Motor neuron (in vitro differentiated cells): Measurements from ENCODE around the gene LILRA6. TPM values are rescaled to one million over a fixed set of nuclear protein-coding genes. Genes with fewer than 3 reads are reported as not detected.
"Not testable (repeated sequence)": the region's sequence is repeated elsewhere in the genome, so short reads cannot be mapped to it uniquely, and the experiment has no call there.

Experiments
- ATAC-seq, 8 experiments: fragments of 200-7000 bp; cut with Tn5 transposase; replicated peaks in 6 of 8; 2 replicates each; pipeline ENCODE4 v1.8.0; 2021; ENCODE audit warnings: mild to moderate bottlenecking in 8 of 8, moderate library complexity in 8 of 8
- H3K27ac ChIP-seq, 2 donors: fragments of 250-450 bp; sonication (Bioruptor Pico); 2 replicates each; pipeline ENCODE4 v1.9.0; 2021; ENCODE audit warnings: antibody characterized with exemption in 2 of 2, mild to moderate bottlenecking in 2 of 2, moderate library complexity in 1 of 2
- H3K4me1 ChIP-seq, 2 donors: fragments of 250-450 bp; sonication (Bioruptor Pico); replicated peaks in 1 of 2; 2 replicates each; pipeline ENCODE4 v1.6.1; 2021; ENCODE audit warnings: antibody characterized with exemption in 2 of 2, mild to moderate bottlenecking in 2 of 2, moderate library complexity in 1 of 2
- H3K4me3 ChIP-seq, 5 donors: fragments of 250-450 bp; sonication (Bioruptor Pico); 2 replicates each; pipeline ENCODE4 v1.9.0; 2021; ENCODE audit warnings: antibody characterized with exemption in 5 of 5, mild to moderate bottlenecking in 5 of 5, moderate library complexity in 4 of 5
- WGBS, 10 experiments: fragments of 450-650 bp; shearing (Covaris generic); methylation state at CpG; one replicate each; pipeline ENCODE4 v1.0.0; 2022; 5-methylcytosine and 5-hydroxymethylcytosine counted together
- in situ Hi-C, 9 experiments: fragments of 400-800 bp; cut with MboI; loops; one replicate each; pipeline ENCODE4 v1.15.0; 2021; ENCODE audit warnings: low sequenced_read_pairs in 9 of 9, low pct_unique_long_range_greater_than_20kb in 2 of 9; ENCODE audit not compliant: unreplicated experiment in 9 of 9
- total RNA-seq, 8 experiments: library from RNA; unstranded; fragments of 300-600 nt; gene quantifications; 2 replicates each; pipeline versions ENCODE4 v1.2.3 to v1.2.4, GENCODE V29; 2022

LILRA6 gene
- total RNA-seq, 8 experiments from 2014 or later = 0.05 to 0.56 (median 0.27) TPM; not detected in 1

DNA sequence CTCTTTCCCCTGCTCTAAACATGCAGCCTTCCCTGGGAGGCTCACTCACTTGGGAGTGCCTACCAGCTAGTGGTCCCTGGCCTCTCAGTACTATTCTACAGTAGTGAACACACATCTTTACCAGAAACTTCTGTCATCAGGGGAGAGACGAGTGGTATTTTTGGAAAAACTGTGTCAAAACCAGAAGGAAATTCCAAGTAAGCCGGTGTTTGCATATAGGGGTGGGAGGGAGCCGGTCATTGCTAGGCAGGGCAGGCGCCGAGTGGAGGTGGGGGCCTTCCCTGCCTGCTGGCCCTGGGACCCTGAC is 35.0 kb downstream of the LILRA6 start:
- peaks cover 21 to 29% of the 10 kb centered on the region in 2 donors for H3K4me1 ChIP-seq
- H3K4me3 ChIP-seq = no peak overlapping the region
- ATAC-seq = no peak
- in situ Hi-C loops = no loop called here
- 40% methylated on average over 1 of the region's 5 CpGs; no CpG with 5 or more reads in 9 of the 10 experiments for WGBS, 10 experiments
- no peak overlapping the region for H3K27ac ChIP-seq

GRCh38 chr19:54207193-54207592 is 35.4 kb downstream of the LILRA6 start:
- H3K27ac ChIP-seq, H3K4me3 ChIP-seq, in situ Hi-C loops, ATAC-seq: not testable (repeated sequence)
- WGBS, 10 experiments = 80 to 100% (median 90%) methylated on average over 1 to 5 of the region's 23 CpGs; no CpG with 5 or more reads in 5 of the 10 experiments
- H3K4me1 ChIP-seq = peaks cover 25 to 33% of the 10 kb centered on the region in 2 donors

- H3K4me3 ChIP-seq = no peak overlapping the region
- peaks cover 29 to 37% of the 10 kb centered on the region in 2 donors for H3K4me1 ChIP-seq
- no peak overlapping the region for H3K27ac ChIP-seq
- ATAC-seq = no peak
- in situ Hi-C loops = no loop called here
- WGBS, 10 experiments = 67 to 100% (median 92%) methylated on average over 2 to 8 of the region's 13 CpGs; no CpG with 5 or more reads in 5 of the 10 experiments
Observed at GRCh38 chr19:54206831-54207177, 35.8 kb downstream of the LILRA6 start.

- in situ Hi-C loops = no loop called here
Observed at GRCh38 chr19:54206030-54206830, 36.4 kb downstream of the LILRA6 start.

DNA sequence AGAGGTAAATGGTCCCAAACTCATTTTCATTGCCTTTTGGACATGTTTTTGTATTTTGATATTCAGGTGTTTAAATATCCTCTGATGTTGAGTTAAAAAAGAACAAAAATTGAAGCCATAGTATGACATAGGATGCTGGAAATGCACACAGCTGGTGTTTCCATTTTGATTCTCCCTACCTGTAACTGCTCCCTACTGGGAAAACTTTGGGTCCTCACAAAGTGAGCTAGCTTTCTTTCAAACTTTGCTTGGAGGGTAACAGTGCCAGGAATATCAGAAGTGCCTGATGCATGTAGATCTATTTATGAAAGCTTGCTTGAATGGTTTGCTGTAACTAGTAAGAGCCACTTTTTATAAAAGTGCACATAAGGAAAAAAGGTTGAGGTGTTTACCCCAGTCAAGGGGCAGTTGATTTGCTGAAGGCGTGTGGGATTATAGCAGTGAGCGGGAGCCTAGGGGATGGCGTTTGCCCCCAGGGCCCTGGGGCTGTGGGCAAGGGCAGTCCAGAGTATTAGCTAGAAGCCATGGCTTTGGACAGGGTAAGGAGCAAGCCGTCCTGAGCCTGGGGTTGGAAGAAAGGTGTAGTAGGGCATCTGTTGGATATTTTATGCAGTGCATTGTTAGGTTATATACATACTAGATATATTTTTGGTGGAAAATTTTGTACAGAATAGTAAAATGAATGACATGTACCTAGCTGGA is 37.7 kb downstream of the LILRA6 start:
- 83 to 100% (median 93%) methylated on average over 1 to 4 of the region's 4 CpGs; no CpG with 5 or more reads in 4 of the 10 experiments for WGBS, 10 experiments
- no peak for ATAC-seq
- H3K4me1 ChIP-seq = peaks cover 31 to 39% of the 10 kb centered on the region in 2 donors
- in situ Hi-C loops = no loop called here
- no peak overlapping the region for H3K27ac ChIP-seq
- H3K4me3 ChIP-seq = no peak overlapping the region

More at GRCh38 chr19:54206030-54206830, 36.4 kb downstream of the LILRA6 start:
- no peak for ATAC-seq
- no peak overlapping the region for H3K27ac ChIP-seq
- no peak overlapping the region for H3K4me3 ChIP-seq
- 90 to 100% (median 98%) methylated on average over 1 to 15 of the region's 27 CpGs; no CpG with 5 or more reads in 3 of the 10 experiments for WGBS, 10 experiments
- peaks cover 33 to 41% of the 10 kb centered on the region in 2 donors for H3K4me1 ChIP-seq

GRCh38 chr19:54203151-54203611 is 39.4 kb downstream of the LILRA6 start:
- WGBS, 10 experiments = 50 to 100% (median 95%) methylated on average over 1 to 4 of the region's 9 CpGs; no CpG with 5 or more reads in 2 of the 10 experiments
- Histone ChIP-seq H3K4me1 (peaks cover 20 to 22% of the 10 kb centered on the region in 2 donors), H3K4me3 (no peak overlapping the region), H3K27ac (no peak overlapping the region)
- no peak for ATAC-seq
- in situ Hi-C loops = no loop called here

- 0 to 90% (median 47%) methylated on average over 1 to 9 of the region's 13 CpGs; no CpG with 5 or more reads in 3 of the 10 experiments for WGBS, 10 experiments
- H3K27ac ChIP-seq = no peak overlapping the region
- ATAC-seq = no peak
Observed at GRCh38 chr19:54201980-54202379, 40.6 kb downstream of the LILRA6 start.

DNA sequence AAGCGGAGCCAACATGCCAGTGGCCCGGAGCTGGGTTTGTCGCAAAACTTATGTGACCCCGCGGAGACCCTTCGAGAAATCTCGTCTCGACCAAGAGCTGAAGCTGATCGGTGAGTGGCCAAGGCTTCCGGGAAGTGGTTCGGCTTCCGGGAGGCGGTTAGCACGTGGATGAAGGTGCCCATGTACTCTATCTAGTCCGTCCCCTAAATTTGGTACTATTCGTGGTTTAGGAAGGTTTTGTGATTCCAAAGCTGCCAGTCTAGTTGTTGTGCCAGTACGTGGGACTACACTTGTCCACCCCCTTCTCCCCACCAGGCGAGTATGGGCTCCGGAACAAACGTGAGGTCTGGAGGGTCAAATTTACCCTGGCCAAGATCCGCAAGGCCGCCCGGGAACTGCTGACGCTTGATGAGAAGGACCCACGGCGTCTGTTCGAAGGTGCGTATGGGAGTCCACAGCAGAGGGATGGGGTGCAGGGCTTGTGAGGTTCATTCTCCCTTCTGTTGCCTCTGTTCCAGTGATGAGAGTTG is 41.4 kb downstream of the LILRA6 start:
- in situ Hi-C loops = no loop called here
- Histone ChIP-seq H3K4me3 (peak overlapping the region; percentile 56 to 90 (median 79)), H3K4me1 (peaks cover 20% of the 10 kb centered on the region in 2 donors), H3K27ac (peak overlapping the region; percentile 94 to 97)
- 0 to 9% (median 0%) methylated on average over 1 to 18 of the region's 28 CpGs; no CpG with 5 or more reads in 3 of the 10 experiments for WGBS, 10 experiments
- ATAC-seq = peak in 1 of 8 experiments; percentile 1

More at GRCh38 chr19:54201980-54202379, 40.6 kb downstream of the LILRA6 start:
- Histone ChIP-seq H3K4me1 (peaks cover 20% of the 10 kb centered on the region in 2 donors), H3K4me3 (peak overlapping the region in 3 of 5 donors; percentile 56 to 90 (median 79))
- in situ Hi-C loops = no loop called here

DNA sequence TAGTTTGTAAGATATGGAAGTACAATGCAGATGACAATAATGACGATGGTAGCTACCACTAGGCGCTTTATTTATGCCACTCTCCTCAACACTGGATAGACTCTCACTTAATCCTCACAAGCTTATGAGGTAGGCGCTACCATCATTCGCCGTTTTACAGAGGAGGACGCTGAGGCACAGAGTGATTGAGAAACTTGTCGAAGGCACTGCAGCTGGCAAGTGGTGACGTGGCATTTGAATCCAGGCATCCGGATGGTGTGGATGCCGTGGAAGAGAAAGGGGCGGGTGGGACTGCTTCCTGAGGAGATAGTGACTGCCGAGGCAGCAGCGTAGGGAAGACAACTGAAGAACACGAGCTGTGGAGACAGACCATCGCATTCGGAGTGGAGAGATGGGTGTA is 43.2 kb downstream of the LILRA6 start:
- Histone ChIP-seq H3K4me3 (no peak overlapping the region), H3K4me1 (peaks cover 20% of the 10 kb centered on the region in 2 donors), H3K27ac (no peak overlapping the region)
- 83 to 100% (median 96%) methylated on average over 1 to 16 of the region's 16 CpGs; no CpG with 5 or more reads in 2 of the 10 experiments for WGBS, 10 experiments
- in situ Hi-C loops = no loop called here
- no peak for ATAC-seq

- no peak for ATAC-seq
- Histone ChIP-seq H3K27ac (no peak overlapping the region), H3K4me3 (no peak overlapping the region), H3K4me1 (peaks cover 11 to 13% of the 10 kb centered on the region in 2 donors)
- in situ Hi-C loops = no loop called here
- WGBS, 10 experiments = 64 to 100% (median 86%) methylated on average over 1 to 3 of the region's 3 CpGs; no CpG with 5 or more reads in 1 of the 10 experiments
Observed at GRCh38 chr19:54197121-54197520, 45.5 kb downstream of the LILRA6 start.

DNA sequence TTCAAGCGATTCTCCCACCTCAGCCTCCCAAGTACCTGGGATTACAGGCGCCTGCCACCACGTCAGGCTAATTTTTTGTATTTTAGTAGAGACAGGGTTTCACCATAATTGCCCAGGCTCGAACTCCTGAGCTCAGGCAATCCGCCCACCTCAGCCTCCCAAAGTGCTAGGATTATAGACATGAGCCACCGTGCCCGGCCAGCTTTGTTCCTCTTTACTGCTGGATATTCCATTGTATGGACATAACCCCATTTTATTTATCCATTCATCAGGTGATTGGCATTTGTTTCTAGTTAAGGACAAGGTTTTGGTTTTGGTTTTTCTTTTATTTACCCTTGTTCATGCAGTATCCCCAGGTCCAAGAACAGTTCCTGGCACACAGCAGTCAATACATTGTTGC is 46.1 kb downstream of the LILRA6 start:
- H3K27ac ChIP-seq = no peak overlapping the region

GRCh38 chr19:54194463-54194862 is 48.1 kb downstream of the LILRA6 start:
- in situ Hi-C loops, H3K4me1 ChIP-seq, ATAC-seq, H3K4me3 ChIP-seq, H3K27ac ChIP-seq: not testable (repeated sequence)
- WGBS, 10 experiments = 60 to 100% (median 91%) methylated on average over 1 to 12 of the region's 12 CpGs

More for the DNA sequence above, 46.1 kb downstream of the LILRA6 start:
- H3K4me3 ChIP-seq = no peak overlapping the region
- in situ Hi-C loops = no loop called here
- H3K4me1 ChIP-seq = peaks cover 8 to 10% of the 10 kb centered on the region in 2 donors
- no peak for ATAC-seq
- 92 to 100% (median 95%) methylated on average over 2 to 7 of the region's 7 CpGs; no CpG with 5 or more reads in 4 of the 10 experiments for WGBS, 10 experiments

GRCh38 chr19:54193011-54193410 is 49.6 kb downstream of the LILRA6 start:
- in situ Hi-C loops = no loop called here
- no peak for ATAC-seq
- H3K4me3 ChIP-seq = no peak overlapping the region
- WGBS, 10 experiments = 57 to 100% (median 82%) methylated on average over 1 to 4 of the region's 11 CpGs; no CpG with 5 or more reads in 5 of the 10 experiments
- H3K4me1 ChIP-seq = peaks cover 9 to 11% of the 10 kb centered on the region in 2 donors
- H3K27ac ChIP-seq = no peak overlapping the region
